HG03064 (cell line): Measurements from ENCODE around the gene SACS.
"Not testable (repeated sequence)": the region's sequence is repeated elsewhere in the genome, so short reads cannot be mapped to it uniquely, and the experiment has no call there.

ENCODE experiments used
- ATAC-seq: cut with Tn5 transposase; IDR thresholded peaks from one replicate; pipeline ENCODE4 v1.9.1; 2021; ENCODE audit warnings: low read depth; ENCODE audit not compliant: unreplicated experiment

Gene SACS

GRCh38 chr13:23456437-23457210, 23.1 kb upstream of the SACS start:
- ATAC-seq: no peak

- no peak for ATAC-seq
Measured at GRCh38 chr13:23455401-23456185, 22.1 kb upstream of the SACS start.

- no peak for ATAC-seq
Measured at GRCh38 chr13:23453132-23453531, 19.6 kb upstream of the SACS start.

GRCh38 chr13:23450340-23451046, 17.0 kb upstream of the SACS start:
- no peak for ATAC-seq

- ATAC-seq: no peak
Measured at GRCh38 chr13:23449398-23450162, 16.1 kb upstream of the SACS start.

- ATAC-seq: no peak
Measured at GRCh38 chr13:23447927-23448326, 14.4 kb upstream of the SACS start.

- no peak for ATAC-seq
Measured at GRCh38 chr13:23445794-23446193, 12.3 kb upstream of the SACS start.

- ATAC-seq: no peak
Measured at GRCh38 chr13:23443878-23444277, 10.4 kb upstream of the SACS start.

GRCh38 chr13:23443110-23443509, 9.6 kb upstream of the SACS start:
- ATAC-seq: no peak

GRCh38 chr13:23440821-23441618, 7.5 kb upstream of the SACS start:
- no peak for ATAC-seq

- ATAC-seq: not testable (repeated sequence)
Measured at GRCh38 chr13:23440324-23440723, 6.8 kb upstream of the SACS start.

GRCh38 chr13:23437916-23438315, 4.4 kb upstream of the SACS start:
- ATAC-seq: no peak

GRCh38 chr13:23436680-23437079, 3.2 kb upstream of the SACS start:
- ATAC-seq: no peak

GRCh38 chr13:23434491-23434890, 989 bp upstream of the SACS start:
- no peak for ATAC-seq

- no peak for ATAC-seq
Measured at GRCh38 chr13:23432626-23433025, 876 bp downstream of the SACS start.

GRCh38 chr13:23430664-23431063, 2.8 kb downstream of the SACS start:
- ATAC-seq: no peak

- ATAC-seq: no peak
Measured at GRCh38 chr13:23427881-23428528, 5.5 kb downstream of the SACS start.

GRCh38 chr13:23427342-23427843, 6.1 kb downstream of the SACS start:
- no peak for ATAC-seq

- ATAC-seq: no peak
Measured at GRCh38 chr13:23421596-23421995, 11.9 kb downstream of the SACS start.
